ENCODE results near the gene ATP5MC3.

The ATP5MC3 gene

GRCh38 chr2:175126661-175127060, 54.8 kb downstream of the ATP5MC3 start:
- Histone ChIP-seq H3K36me3 (replicated peaks; ENCODE audit: low read depth, low read length) (peaks cover 24% of the 10 kb centered on the region), H3K9me3 (ENCODE audit: insufficient read depth, low read length) (no peaks in the 10 kb centered on the region)

More at GRCh38 chr2:175126661-175127060, 54.8 kb downstream of the ATP5MC3 start:
- Histone ChIP-seq H3K4me3 (ENCODE audit: low read length) (no peak overlapping the region), H4K20me1 (ENCODE audit: insufficient read depth, low read length) (no peaks in the 10 kb centered on the region), H3K4me2 (ENCODE audit: low read length) (no peak overlapping the region), H3K79me2 (ENCODE audit: low read length) (peaks cover 4% of the 10 kb centered on the region; the same call in 1 of the 2 replicates), H3K27ac (ENCODE audit: low read length) (no peak overlapping the region), H3K4me1 (ENCODE audit: low read length) (no peaks in the 10 kb centered on the region), H2AFZ (ENCODE audit: low read depth, low read length) (no peak overlapping the region), H3K27me3 (ENCODE audit: low read depth, low read length) (no peaks in the 10 kb centered on the region), H3K9ac (ENCODE audit: low read length) (no peak overlapping the region)
- TF ChIP-seq CTCF (IDR thresholded peaks at IDR 0.05; ENCODE audit: low read depth, low read length) (no peak), EZH2phosphoT487 (IDR thresholded peaks at IDR 0.05; ENCODE audit: low read depth) (no peak)
